ENCODE measurements around the gene TRPV4. TPM values are rescaled to one million over a fixed set of nuclear protein-coding genes. Genes with fewer than 3 reads are reported as not detected.

TRPV4 gene
- total and polyA plus RNA-seq, 9 of the 15 experiments (the other 6 are each of a cell fraction or from before 2014, with no cell fraction given), result 0.13 TPM; not detected in 8

- 3% methylated on average over 24 of the region's 28 CpGs for WGBS (ENCODE audit: insufficient coverage, low coverage, missing lambda C conversion rate)
- ChIA-PET POLR2A (interaction anchor here (0.7 kb wide), 1 partner anchor 322 kb away, joined by 5 read pairs; no protein-coding TSS in a partner anchor), CTCF (ENCODE audit: low intra/inter-chr PET ratio) (no interaction called here)
- DNase-seq (ENCODE audit: extremely low read depth in 1 of 4, low spot score in 3 of 4) (no peak), FAIRE-seq (no peak), ATAC-seq (no peak)
- no TSS peak for BruUV-seq (replicated peaks)
- Histone ChIP-seq H3K9ac (ENCODE audit: insufficient read depth in 1 of 2, low read depth in 2 of 2, low read length in 2 of 2) (no peak overlapping the region), H3K27me3 (ENCODE audit: control insufficient read depth in 2 of 2, insufficient read depth in 2 of 2, low read length in 2 of 2) (peaks cover 16 to 48% of the 10 kb centered on the region in 2 experiments), H3K9me1 (ENCODE audit: control insufficient read depth, insufficient read depth, low read length) (no peaks in the 10 kb centered on the region), H3K27ac (ENCODE audit: extremely low read depth, low read depth, low read length) (no peak overlapping the region), H3K4me1 (replicated peaks in 1 of 2; ENCODE audit: control insufficient read depth in 2 of 2, insufficient read depth in 2 of 2, low read length in 2 of 2) (peaks cover 0 to 4% of the 10 kb centered on the region in 2 experiments; a peak in 1 of 5 replicates), H3K4me2 (ENCODE audit: insufficient read depth, low read length) (no peak overlapping the region), H4K20me1 (replicated peaks; ENCODE audit: control insufficient read depth, insufficient read depth, low read length) (no peaks in the 10 kb centered on the region), H3K9me3 (replicated peaks; ENCODE audit: control insufficient read depth, insufficient read depth, low read depth, low read length) (0 out of 2 replicates have a peak, but pooled peaks cover 3% of the 10 kb centered on the region), H3K36me3 (ENCODE audit: control insufficient read depth, insufficient read depth, low read length) (no peaks in the 10 kb centered on the region), H2AFZ (ENCODE audit: low read depth, low read length) (no peak overlapping the region), H3K79me2 (ENCODE audit: control insufficient read depth, insufficient read depth, low read length) (no peaks in the 10 kb centered on the region), H3K4me3 (no peak overlapping the region)
- intact Hi-C loops (cut with micrococcal nuclease), result no loop called here
- in situ Hi-C loops (cut with MboI), result no loop called here
- TF ChIP-seq YY1 (IDR thresholded peaks at IDR 0.05; ENCODE audit: borderline replicate concordance in 1 of 3, control insufficient read depth in 1 of 3, extremely low read depth in 1 of 3, insufficient read depth in 3 of 3, insufficient read length in 1 of 3, insufficient replicate concordance in 2 of 3, low read depth in 1 of 3, low read length in 2 of 3) (peak in 1 of 3 experiments; percentile 26), CREB5 (CRISPR knock-in tag; IDR thresholded peaks at IDR 0.05) (no peak)
Measured at GRCh38 chr12:109783135-109783964, 49.8 kb downstream of the TRPV4 start.
